ENCODE data around the gene MTARC1.

- TF ChIP-seq POLR2AphosphoS5 (IDR thresholded peaks at IDR 0.05; ENCODE audit: low read depth, low read length) (no peak), SIN3A (IDR thresholded peaks at IDR 0.05; ENCODE audit: borderline replicate concordance, insufficient read depth, low read length) (no peak), TAF1 (IDR thresholded peaks at IDR 0.05; ENCODE audit: borderline replicate concordance, insufficient read depth, low read length) (no peak), REST (IDR thresholded peaks at IDR 0.05; ENCODE audit: insufficient read depth in 1 of 2, low read depth in 2 of 2, low read length in 2 of 2) (no peak)
These were observed 22.5 kb downstream of the MTARC1 start for GRCh38 chr1:220809187-220809550.
